HepG2 (cell line): ENCODE results near the gene MOGAT3. TPM values are rescaled to one million over a fixed set of nuclear protein-coding genes. Genes with fewer than 3 reads are reported as not detected.
A peak's percentile ranks its signal among the peaks of the same experiment; 100 is the strongest.

Experiments used
- ATAC-seq: fragments of 200-7000 bp; cut with Tn5 transposase; 3 replicates; pipeline ENCODE4 v1.9.1; 2020; ENCODE audit warnings: mild to moderate bottlenecking, moderate library complexity
- BruUV-seq: library from RNA; stranded (reverse); fragments of 400-500 nt; replicated peaks from 2 replicates; lab custom pipeline; 2021; lab: Mats Ljungman, UMichigan
- CTCF ChIA-PET: fragments of 300-600 bp; formaldehyde crosslinking; extraction: SDS; loops from one replicate; lab custom pipeline; 2021; ENCODE audit warnings: low total read pairs, inconsistent platforms, low intra/inter-chr PET ratio; lab: Yijun Ruan, JAX
- POLR2A ChIA-PET: fragments of 350-600 bp; sonication (Branson Sonifier 250); formaldehyde crosslinking; loops from one replicate; lab custom pipeline; 2020; ENCODE audit warnings: antibody characterized with exemption, inconsistent platforms; lab: Yijun Ruan, JAX
- DNase-seq: peaks from one replicate; pipeline ENCODE4 v3.0.0-alpha.2; 2015; ENCODE audit warnings: low spot score
- FAIRE-seq: peaks from 3 replicates; lab custom pipeline; 2011; peaks lifted over from hg19 to GRCh38; lab: Jason Lieb, UNC
- H2AFZ ChIP-seq: one replicate; pipeline ENCODE4 v1.6.1; 2011; ENCODE audit warnings: low read length, inconsistent platforms
- H3K27ac ChIP-seq: fragments of 300-600 bp; 3 replicates; pipeline ENCODE4 v1.8.0; 2011; ENCODE audit warnings: mixed run types, mild to moderate bottlenecking, mixed read lengths, low read length, inconsistent platforms; ENCODE audit not compliant: insufficient read depth; ENCODE audit errors: extremely low read length
- H3K27me3 ChIP-seq, 2 experiments: fragments of 200-600 bp in 1 of 2; 2 replicates in 1 of 2; 3 replicates in 1 of 2; pipeline versions ENCODE4 v1.6.0 to v1.8.0; 2011; ENCODE audit warnings: low read length in 2 of 2, mild to moderate bottlenecking in 2 of 2, moderate library complexity in 2 of 2, inconsistent platforms in 1 of 2; ENCODE audit not compliant: insufficient read depth in 2 of 2, control insufficient read depth in 1 of 2
- H3K36me3 ChIP-seq, 2 experiments: fragments of 200-600 bp in 1 of 2; replicated peaks in 1 of 2; 2 replicates in 1 of 2; 3 replicates in 1 of 2; pipeline versions ENCODE4 v1.5.1 to v1.8.0; 2011; ENCODE audit warnings: low read length in 2 of 2, inconsistent platforms in 1 of 2; ENCODE audit not compliant: insufficient read depth in 2 of 2, control insufficient read depth in 1 of 2
- H3K4me1 ChIP-seq: 2 replicates; pipeline ENCODE4 v1.5.1; 2012; ENCODE audit warnings: low read length, inconsistent platforms; ENCODE audit not compliant: insufficient read depth
- H3K4me2 ChIP-seq: 2 replicates; pipeline ENCODE4 v1.6.0; 2011; ENCODE audit warnings: low read depth, low read length, inconsistent platforms
- H3K4me3 ChIP-seq, 3 experiments: fragments of 200-600 bp in 1 of 3; sonication (generic), shearing (Covaris generic) in 1 of 3; replicated peaks in 1 of 3; 2 replicates each; pipeline ENCODE4 v1.5.1; 2011 to 2016; ENCODE audit warnings: low read length in 3 of 3, inconsistent platforms in 2 of 3, low read depth in 2 of 3, mild to moderate bottlenecking in 2 of 3, control low read depth in 1 of 3, mixed read lengths in 1 of 3; ENCODE audit not compliant: insufficient read depth in 1 of 3
- H3K79me2 ChIP-seq: one replicate; pipeline ENCODE4 v1.6.1; 2011; ENCODE audit warnings: low read length, inconsistent platforms; ENCODE audit not compliant: insufficient read depth
- H3K9ac ChIP-seq: 2 replicates; pipeline ENCODE4 v1.6.0; 2011; ENCODE audit warnings: mild to moderate bottlenecking, low read depth, low read length, inconsistent platforms; ENCODE audit not compliant: insufficient read depth
- H3K9me3 ChIP-seq: 2 replicates; pipeline ENCODE4 v1.5.1; 2012; ENCODE audit warnings: mild to moderate bottlenecking, low read length
- H4K20me1 ChIP-seq: 2 replicates; pipeline ENCODE4 v1.6.0; 2011; ENCODE audit warnings: inconsistent platforms, mild to moderate bottlenecking, low read length, moderate library complexity; ENCODE audit not compliant: insufficient read depth
- CTCF ChIP-seq: sonication (generic); formaldehyde crosslinking; IDR thresholded peaks from 2 replicates; pipeline ENCODE4 v1.5.0; 2020; ENCODE audit warnings: mild to moderate bottlenecking, missing genetic modification reagents, moderate library complexity
- ZNF687 ChIP-seq: sonication (generic); formaldehyde crosslinking; IDR thresholded peaks from 2 replicates; pipeline ENCODE4 v1.5.1; 2020; ENCODE audit warnings: mild to moderate bottlenecking, missing genetic modification reagents, moderate library complexity
- WGBS: methylation state at CpG from one replicate; pipeline ENCODE4 v1.1.6; 2017; ENCODE audit warnings: low lambda C conversion rate; 5-methylcytosine and 5-hydroxymethylcytosine counted together
- in situ Hi-C: cut with HindIII; loops from 2 replicates; pipeline ENCODE4 v1.10.0; 2017; ENCODE audit warnings: low pct_unique_long_range_greater_than_20kb; ENCODE audit not compliant: extremely low pct_ligation_motif_present
- intact Hi-C: fragments of 100-400 bp; cut with micrococcal nuclease; formaldehyde crosslinking; loops from one replicate; pipeline ENCODE4 v1.10.0; 2022; ENCODE audit not compliant: unreplicated experiment
- polyA plus RNA-seq, 8 experiments: library from polyadenylated mRNA; depleted of rRNA in 3 of 8; stranded (reverse) in 7 of 8; unstranded in 1 of 8; fragments of >200 nt; fragmentation: Illumina TruSeq in 4 of 8; extraction: Trizol in 4 of 8; gene quantifications; 2 replicates each; pipeline versions ENCODE4 v1.2.1 to v1.2.3, GENCODE V29; 2011 to 2016; ENCODE audit warnings: low read depth in 4 of 8, missing spikeins in 1 of 8, mixed read lengths in 1 of 8; ENCODE audit not compliant: insufficient read depth in 1 of 8
- total RNA-seq, 5 experiments: library from RNA; depleted of rRNA; stranded (reverse); fragments of >200 nt; fragmentation: Illumina TruSeq; extraction: Trizol; gene quantifications; 2 replicates each; pipeline ENCODE4 v1.2.3, GENCODE V29; 2016; ENCODE audit warnings: low read depth in 1 of 5

Gene MOGAT3
- total and polyA plus RNA-seq, 2 of the 13 experiments (the other 11 are each of a cell fraction or from before 2014, with no cell fraction given) = 22.5 to 30.5 TPM

- no peak overlapping the region for H2AFZ ChIP-seq
- H4K20me1 ChIP-seq = no peaks in the 10 kb centered on the region
- CTCF ChIA-PET = no interaction called here
- no peak overlapping the region for H3K9ac ChIP-seq
- H3K27ac ChIP-seq = no peak overlapping the region
- no peak overlapping the region for H3K4me2 ChIP-seq
- peaks cover 0 to 14% of the 10 kb centered on the region in 2 experiments for H3K36me3 ChIP-seq
- no peak for ATAC-seq
- H3K9me3 ChIP-seq = no peaks in the 10 kb centered on the region
- TF ChIP-seq ZNF687 (CRISPR knock-in tag) = no peak
- 0 out of 2 replicates have a peak, but pooled peaks have one; percentile 4 for TF ChIP-seq CTCF (CRISPR knock-in tag)
- TF ChIP-seq, all 625 proteins: peak for 1
- peaks cover 16% of the 10 kb centered on the region for H3K4me1 ChIP-seq
- FAIRE-seq (no peak), DNase-seq (no peak)
- WGBS = 94% methylated on average over 6 of the region's 6 CpGs
- H3K4me3 ChIP-seq = no peak overlapping the region
- intact Hi-C loops = no loop called here
- peaks cover 8% of the 10 kb centered on the region for H3K79me2 ChIP-seq
- POLR2A ChIA-PET = interaction anchor here (0.6 to 1.3 kb wide), 3 partner anchors 9 to 34 kb away, joined by 3 to 4 read pairs (median 4); partner anchors contain the start of gene VGF
- in situ Hi-C loops = no loop called here
- BruUV-seq = no TSS peak
- H3K27me3 ChIP-seq = no peaks in the 10 kb centered on the region
Observed at GRCh38 chr7:101156277-101156676, 44.6 kb downstream of the MOGAT3 start.
